GM19438 (cell line): ENCODE results near the gene SPEF1.

Experiments used
- ATAC-seq: cut with Tn5 transposase; IDR thresholded peaks from one replicate; pipeline ENCODE4 v1.9.1; 2021; ENCODE audit warnings: low read depth; ENCODE audit not compliant: unreplicated experiment

Gene SPEF1

GRCh38 chr20:3811467-3812258 is 30.4 kb upstream of the SPEF1 start:
- ATAC-seq: no peak

- ATAC-seq: no peak
Observed at GRCh38 chr20:3808544-3808943, 27.3 kb upstream of the SPEF1 start.

- ATAC-seq: no peak
Observed at GRCh38 chr20:3804781-3805180, 23.5 kb upstream of the SPEF1 start.

- no peak for ATAC-seq
Observed at GRCh38 chr20:3804254-3804751, 23.1 kb upstream of the SPEF1 start.

GRCh38 chr20:3803854-3804253 is 22.6 kb upstream of the SPEF1 start:
- ATAC-seq: no peak

GRCh38 chr20:3803289-3803688 is 22.0 kb upstream of the SPEF1 start:
- ATAC-seq: no peak

GRCh38 chr20:3802524-3803239 is 21.4 kb upstream of the SPEF1 start:
- no peak for ATAC-seq

GRCh38 chr20:3801846-3802245 is 20.6 kb upstream of the SPEF1 start:
- ATAC-seq: no peak

GRCh38 chr20:3801299-3801698 is 20.1 kb upstream of the SPEF1 start:
- ATAC-seq: no peak

- no peak for ATAC-seq
Observed at GRCh38 chr20:3800878-3801260, 19.6 kb upstream of the SPEF1 start.

GRCh38 chr20:3800256-3800877 is 19.1 kb upstream of the SPEF1 start:
- no peak for ATAC-seq

GRCh38 chr20:3798908-3799248 is 17.6 kb upstream of the SPEF1 start:
- no peak for ATAC-seq

- no peak for ATAC-seq
Observed at GRCh38 chr20:3798373-3798768, 17.1 kb upstream of the SPEF1 start.

GRCh38 chr20:3797592-3798372 is 16.5 kb upstream of the SPEF1 start:
- ATAC-seq: no peak

- ATAC-seq: no peak
Observed at GRCh38 chr20:3797226-3797545, 15.9 kb upstream of the SPEF1 start.

- ATAC-seq: no peak
Observed at GRCh38 chr20:3796477-3797225, 15.4 kb upstream of the SPEF1 start.

- ATAC-seq: peak; percentile 66
Observed at GRCh38 chr20:3795511-3796468, 14.5 kb upstream of the SPEF1 start, which contains the start of gene CDC25B. Gene CDC25B, plus strand, starts transcription at chr20:3796310. Its CDS starts 222 bp downstream, at chr20:3796532.

- no peak for ATAC-seq
Observed at GRCh38 chr20:3794701-3795420, 13.6 kb upstream of the SPEF1 start.
